ENCODE results near the gene PDE4D. TPM values are rescaled to one million over a fixed set of nuclear protein-coding genes. Genes with fewer than 3 reads are reported as not detected.
"Not testable (repeated sequence)": the region's sequence is repeated elsewhere in the genome, so short reads cannot be mapped to it uniquely, and the experiment has no call there.

Gene PDE4D
- total RNA-seq, 2 donors from 2014 or later, result 33.8 to 82.6 TPM

- DNase-seq, result no peak
- intact Hi-C loops (cut with DNase I), result loop anchor here (5.0 kb wide), 3 partner anchors 773 to 858 kb away; no protein-coding TSS in a partner anchor
- no peak for ATAC-seq
These were observed 79.0 kb downstream of the PDE4D start for GRCh38 chr5:59814537-59814872.

GRCh38 chr5:59813761-59814536 lies 79.6 kb downstream of the PDE4D start:
- ATAC-seq (no peak), DNase-seq (no peak)
- intact Hi-C loops (cut with DNase I), result loop anchor here (5.0 kb wide), 3 partner anchors 773 to 858 kb away; no protein-coding TSS in a partner anchor

GRCh38 chr5:59810041-59810440 lies 83.5 kb downstream of the PDE4D start:
- DNase-seq (peak; percentile 71), ATAC-seq (peak; percentile 67 to 74)
- intact Hi-C loops (cut with DNase I), result loop anchor here (5.0 kb wide), 3 partner anchors 777 to 862 kb away; no protein-coding TSS in a partner anchor

GRCh38 chr5:59807806-59808205 lies 85.7 kb downstream of the PDE4D start:
- intact Hi-C loops (cut with DNase I), result no loop called here
- DNase-seq (no peak), ATAC-seq (no peak)

GRCh38 chr5:59800347-59800893 lies 93.1 kb downstream of the PDE4D start:
- ATAC-seq, result no peak
- intact Hi-C loops (cut with DNase I), result loop anchor here (2.0 to 5.0 kb wide), 2 partner anchors 408 to 410 kb away; no protein-coding TSS in a partner anchor
- DNase-seq, result no peak

GRCh38 chr5:59799668-59800346 lies 93.7 kb downstream of the PDE4D start:
- ATAC-seq (peak; percentile 65 to 77), DNase-seq (no peak)
- intact Hi-C loops (cut with DNase I), result loop anchor here (2.0 to 10.0 kb wide), 5 partner anchors 125 to 615 kb away; no protein-coding TSS in a partner anchor

- peak in 1 of 2 donors; percentile 55 for ATAC-seq
- DNase-seq, result no peak
- intact Hi-C loops (cut with DNase I), result loop anchor here in 1 of 2 donors (5.0 to 10.0 kb wide), 3 partner anchors 124 to 614 kb away; no protein-coding TSS in a partner anchor
These were observed 94.5 kb downstream of the PDE4D start for GRCh38 chr5:59798862-59799667.

GRCh38 chr5:59795141-59795540 lies 98.4 kb downstream of the PDE4D start:
- intact Hi-C loops (cut with DNase I), result loop anchor here in 1 of 2 donors (5.0 to 10.0 kb wide), 3 partner anchors 120 to 610 kb away; no protein-coding TSS in a partner anchor
- DNase-seq, result no peak

GRCh38 chr5:59792983-59793585 lies 100.4 kb downstream of the PDE4D start:
- intact Hi-C loops (cut with DNase I), result loop anchor here in 1 of 2 donors (10.0 kb wide), 2 partner anchors 118 to 608 kb away; no protein-coding TSS in a partner anchor
- ATAC-seq (peak in 1 of 2 donors; percentile 79), DNase-seq (peak; percentile 52)

More at GRCh38 chr5:59795141-59795540, 98.4 kb downstream of the PDE4D start:
- ATAC-seq, result no peak

GRCh38 chr5:59791617-59792016 lies 101.9 kb downstream of the PDE4D start:
- DNase-seq (no peak), ATAC-seq (no peak)
- intact Hi-C loops (cut with DNase I), result loop anchor here in 1 of 2 donors (10.0 kb wide), 2 partner anchors 117 to 607 kb away; no protein-coding TSS in a partner anchor

- DNase-seq (no peak), ATAC-seq (no peak)
- intact Hi-C loops (cut with DNase I), result loop anchor here in 1 of 2 donors (10.0 kb wide), 2 partner anchors 116 to 606 kb away; no protein-coding TSS in a partner anchor
These were observed 102.6 kb downstream of the PDE4D start for GRCh38 chr5:59790776-59791475.

GRCh38 chr5:59790376-59790775 lies 103.2 kb downstream of the PDE4D start:
- ATAC-seq (no peak), DNase-seq (no peak)
- intact Hi-C loops (cut with DNase I), result loop anchor here in 1 of 2 donors (10.0 kb wide), 2 partner anchors 116 to 606 kb away; no protein-coding TSS in a partner anchor

GRCh38 chr5:59789894-59790293 lies 103.6 kb downstream of the PDE4D start:
- intact Hi-C loops (cut with DNase I), result loop anchor here in 1 of 2 donors (10.0 kb wide), 2 partner anchors 115 to 605 kb away; no protein-coding TSS in a partner anchor
- no peak for ATAC-seq

GRCh38 chr5:59789197-59789596 lies 104.3 kb downstream of the PDE4D start:
- intact Hi-C loops (cut with DNase I), result no loop called here
- no peak for ATAC-seq
- DNase-seq, result no peak

More at GRCh38 chr5:59789894-59790293, 103.6 kb downstream of the PDE4D start:
- DNase-seq, result no peak

- DNase-seq (no peak), ATAC-seq (no peak)
- intact Hi-C loops (cut with DNase I), result no loop called here
These were observed 107.2 kb downstream of the PDE4D start for GRCh38 chr5:59786334-59786805.

GRCh38 chr5:59785676-59786333 lies 107.7 kb downstream of the PDE4D start:
- no peak for ATAC-seq
- intact Hi-C loops (cut with DNase I), result no loop called here
- no peak for DNase-seq

GRCh38 chr5:59784708-59785107 lies 108.8 kb downstream of the PDE4D start:
- intact Hi-C loops (cut with DNase I); DNase-seq; ATAC-seq: not testable (repeated sequence)

All from left cardiac atrium (tissue), 4 donors.